ENCODE data around the gene TUBB3. TPM values are rescaled to one million over a fixed set of nuclear protein-coding genes. Genes with fewer than 3 reads are reported as not detected.
A peak's percentile ranks its signal among the peaks of the same experiment; 100 is the strongest.

Gene TUBB3
- total RNA-seq, 4 donors from 2014 or later: 5.3 to 11.8 (median 9.1) TPM

DNA sequence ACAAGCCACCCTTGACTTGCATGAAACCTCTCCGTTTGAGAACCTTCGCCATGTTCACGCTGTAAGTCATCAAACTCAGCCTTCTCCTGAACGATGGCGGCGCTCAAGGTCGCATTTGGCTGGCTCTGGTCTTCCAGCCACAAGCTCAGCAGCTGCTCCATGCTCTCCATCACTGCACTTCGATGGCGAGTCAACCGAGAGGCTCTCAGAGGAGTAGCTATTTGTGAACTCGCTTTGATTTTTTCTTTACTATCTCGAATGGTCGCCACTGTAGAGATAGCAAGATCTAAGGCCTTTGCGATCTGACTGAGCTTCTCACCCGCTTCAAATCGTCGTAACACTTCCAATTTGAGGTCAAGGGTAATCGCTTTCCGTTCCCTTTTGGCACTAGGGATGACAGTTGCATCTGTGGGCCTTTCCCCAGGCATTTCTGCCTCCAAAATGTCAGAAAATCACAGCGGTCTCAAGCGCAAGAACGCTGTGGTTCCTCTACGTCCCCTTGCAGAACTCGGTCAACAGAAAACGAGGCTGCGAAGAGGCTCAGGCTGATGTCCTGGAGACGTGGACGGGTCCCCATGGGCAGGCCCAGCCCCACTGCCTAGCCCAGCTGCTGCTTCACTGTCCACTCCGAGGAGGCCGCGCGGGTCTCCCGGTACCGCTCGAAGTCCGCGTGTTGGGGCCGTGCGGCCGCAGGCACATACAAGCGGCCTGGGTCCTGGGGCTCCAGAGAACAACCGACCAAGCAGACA is 48.5 kb downstream of the TUBB3 start:
- Histone ChIP-seq H3K4me3 (peak overlapping the region; percentile 74 to 76), H3K36me3 (peaks cover 0 to 23% of the 10 kb centered on the region in 2 donors), H3K9me3 (peaks cover 0 to 5% (median 0%) of the 10 kb centered on the region in 3 donors), H3K27me3 (no peaks in the 10 kb centered on the region), H3K4me1 (peaks cover 0 to 43% (median 20%) of the 10 kb centered on the region in 3 donors), H3K27ac (peak overlapping the region; percentile 83 to 98 (median 97))
- TF ChIP-seq EP300 (IDR thresholded peaks at IDR 0.05) (no peak), POLR2A (IDR thresholded peaks at IDR 0.05) (no peak), POLR2AphosphoS5 (IDR thresholded peaks at IDR 0.05) (no peak)
- TF ChIP-seq, protein P1, sequence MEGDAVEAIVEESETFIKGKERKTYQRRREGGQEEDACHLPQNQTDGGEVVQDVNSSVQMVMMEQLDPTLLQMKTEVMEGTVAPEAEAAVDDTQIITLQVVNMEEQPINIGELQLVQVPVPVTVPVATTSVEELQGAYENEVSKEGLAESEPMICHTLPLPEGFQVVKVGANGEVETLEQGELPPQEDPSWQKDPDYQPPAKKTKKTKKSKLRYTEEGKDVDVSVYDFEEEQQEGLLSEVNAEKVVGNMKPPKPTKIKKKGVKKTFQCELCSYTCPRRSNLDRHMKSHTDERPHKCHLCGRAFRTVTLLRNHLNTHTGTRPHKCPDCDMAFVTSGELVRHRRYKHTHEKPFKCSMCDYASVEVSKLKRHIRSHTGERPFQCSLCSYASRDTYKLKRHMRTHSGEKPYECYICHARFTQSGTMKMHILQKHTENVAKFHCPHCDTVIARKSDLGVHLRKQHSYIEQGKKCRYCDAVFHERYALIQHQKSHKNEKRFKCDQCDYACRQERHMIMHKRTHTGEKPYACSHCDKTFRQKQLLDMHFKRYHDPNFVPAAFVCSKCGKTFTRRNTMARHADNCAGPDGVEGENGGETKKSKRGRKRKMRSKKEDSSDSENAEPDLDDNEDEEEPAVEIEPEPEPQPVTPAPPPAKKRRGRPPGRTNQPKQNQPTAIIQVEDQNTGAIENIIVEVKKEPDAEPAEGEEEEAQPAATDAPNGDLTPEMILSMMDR (IDR thresholded peaks at IDR 0.05): no peak
- WGBS, 2 donors (ENCODE audit: low coverage in 1 of 2): 56 to 66% methylated on average over 18 to 19 of the region's 42 CpGs
- peak; percentile 3 for ATAC-seq

DNA sequence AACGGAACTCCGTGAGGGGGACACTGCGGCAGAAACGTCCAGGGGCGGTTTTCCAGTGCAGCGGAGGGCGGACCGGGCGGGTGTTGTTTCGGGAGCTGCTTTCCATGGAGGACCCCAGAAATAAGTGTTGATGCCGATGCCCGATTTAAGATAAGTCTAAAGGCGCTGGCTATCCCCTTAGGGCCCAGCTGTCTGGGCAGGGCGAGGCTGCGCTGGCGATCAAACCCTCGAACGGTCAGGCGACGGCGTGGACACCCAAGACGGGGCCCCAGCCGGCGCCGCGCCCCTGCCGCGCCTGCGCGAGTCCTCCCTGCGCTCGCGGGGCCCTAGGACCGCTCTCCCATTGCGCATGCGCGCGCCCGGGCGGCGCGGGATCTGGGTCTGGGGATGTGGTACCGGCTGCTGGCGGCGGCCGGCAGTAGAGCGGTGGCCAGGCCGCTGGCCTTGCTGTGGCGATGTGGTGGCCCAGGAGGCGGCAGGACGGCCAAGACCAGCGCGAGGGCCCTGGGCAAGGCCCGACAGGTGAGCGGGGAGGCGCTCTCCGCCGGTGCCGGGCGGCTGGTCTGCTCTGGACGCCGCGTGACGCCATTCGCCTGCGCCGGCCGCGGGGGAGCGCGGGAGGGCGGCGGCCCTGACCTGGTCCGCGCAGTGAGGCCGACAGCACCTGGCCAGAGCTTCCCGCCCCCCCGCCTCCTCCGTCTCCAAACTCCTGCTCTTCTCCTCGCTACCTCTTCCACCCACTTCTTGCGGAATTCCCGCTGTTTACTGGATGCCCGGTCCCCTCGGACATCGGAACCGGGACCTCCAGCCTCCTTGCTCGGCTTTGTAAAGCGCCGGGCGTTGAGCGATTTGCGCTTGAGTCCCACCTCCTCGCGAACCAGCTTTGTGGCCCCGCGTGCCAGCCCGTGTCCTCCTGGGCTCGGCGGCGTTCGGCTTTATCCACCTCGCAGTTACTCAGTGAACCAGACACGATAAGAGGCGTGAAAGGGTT is 49.4 kb downstream of the TUBB3 start:
- peak; percentile 79 for TF ChIP-seq POLR2AphosphoS5 (IDR thresholded peaks at IDR 0.05)
- TF ChIP-seq, protein P1 (IDR thresholded peaks at IDR 0.05): peak in 3 of 4 experiments; percentile 8 to 45 (median 35)
- peak; percentile 91 to 92 for TF ChIP-seq POLR2A (IDR thresholded peaks at IDR 0.05)
- no peak for TF ChIP-seq EP300 (IDR thresholded peaks at IDR 0.05)
- 0% methylated on average over 1 to 26 of the region's 104 CpGs for WGBS, 2 donors (ENCODE audit: low coverage in 1 of 2)
- H3K27me3 ChIP-seq: no peaks in the 10 kb centered on the region
- H3K9me3 ChIP-seq: peaks cover 0 to 5% (median 0%) of the 10 kb centered on the region in 3 donors
- peak; percentile 99 for ATAC-seq
- peak overlapping the region; percentile 83 to 98 (median 97) for H3K27ac ChIP-seq
- H3K4me3 ChIP-seq: peak overlapping the region; percentile 74 to 76
- H3K36me3 ChIP-seq: peaks cover 0 to 20% of the 10 kb centered on the region in 2 donors
- peaks cover 0 to 43% (median 20%) of the 10 kb centered on the region in 3 donors for H3K4me1 ChIP-seq

DNA sequence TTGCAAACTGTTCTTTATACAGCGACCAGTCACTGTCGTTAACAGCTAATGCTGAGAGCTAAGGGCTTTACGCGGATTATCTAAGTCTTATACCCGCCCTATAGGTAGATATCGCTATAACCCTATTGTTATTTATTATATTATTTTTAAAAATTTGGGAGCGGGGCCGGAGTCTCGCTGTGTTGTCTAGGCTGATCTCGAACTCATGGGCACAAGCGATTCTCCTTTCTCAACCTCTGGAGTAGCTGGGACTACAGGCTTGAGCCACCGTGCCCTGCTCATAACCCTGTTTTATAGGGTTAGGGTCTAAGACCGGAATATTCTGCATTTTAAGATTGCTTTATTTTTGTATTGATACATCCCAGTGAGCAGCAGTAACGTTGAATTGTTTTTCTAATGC is 50.1 kb downstream of the TUBB3 start:
- H3K4me3 ChIP-seq: peak overlapping the region; percentile 74 to 76
- H3K36me3 ChIP-seq: peaks cover 0 to 20% of the 10 kb centered on the region in 2 donors
- no peaks in the 10 kb centered on the region for H3K27me3 ChIP-seq
- TF ChIP-seq, protein P1 (IDR thresholded peaks at IDR 0.05): no peak
- TF ChIP-seq POLR2AphosphoS5 (IDR thresholded peaks at IDR 0.05) (no peak), EP300 (IDR thresholded peaks at IDR 0.05) (no peak), POLR2A (IDR thresholded peaks at IDR 0.05) (no peak)
- 9 to 12% methylated on average over 14 of the region's 14 CpGs for WGBS, 2 donors (ENCODE audit: low coverage in 1 of 2)
- H3K4me1 ChIP-seq: peaks cover 0 to 43% (median 20%) of the 10 kb centered on the region in 3 donors
- H3K9me3 ChIP-seq: peaks cover 0 to 5% (median 0%) of the 10 kb centered on the region in 3 donors
- H3K27ac ChIP-seq: peak overlapping the region; percentile 83 to 98 (median 97)
- ATAC-seq: no peak

DNA sequence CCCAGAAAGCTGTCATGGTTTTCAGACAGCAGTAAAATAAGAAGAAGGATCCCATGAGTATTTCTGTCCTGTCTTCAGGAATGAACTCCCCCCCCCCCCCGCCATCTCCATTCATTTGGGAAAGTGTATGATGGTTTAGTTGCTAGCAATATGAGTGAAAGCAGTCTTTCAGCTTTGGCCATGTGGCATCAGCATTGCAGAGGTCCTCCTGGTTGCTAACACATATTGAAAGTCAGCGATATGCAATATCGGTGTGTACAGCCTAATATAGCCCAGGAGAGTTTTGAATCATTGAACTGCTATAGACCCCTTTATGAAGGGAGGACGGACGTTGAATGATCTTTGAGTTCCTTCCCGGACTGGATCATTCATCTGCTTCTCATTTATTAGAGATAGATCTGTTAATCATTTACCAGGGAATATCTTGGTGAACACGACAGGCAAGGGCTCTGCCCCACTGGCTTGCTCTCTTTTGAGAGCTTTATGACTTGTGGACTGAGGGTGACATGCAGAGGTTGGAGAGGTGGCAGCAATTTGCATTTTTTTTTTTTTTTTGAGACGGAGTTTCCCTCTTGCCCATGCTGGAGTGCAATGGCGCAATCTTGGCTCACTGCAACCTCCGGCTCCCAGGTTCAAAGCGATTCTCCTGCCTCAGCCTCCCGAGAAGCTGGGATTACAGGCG is 50.7 kb downstream of the TUBB3 start:
- 81 to 89% methylated on average over 6 to 9 of the region's 13 CpGs for WGBS, 2 donors (ENCODE audit: low coverage in 1 of 2)
- Histone ChIP-seq H3K4me1 (peaks cover 0 to 43% (median 20%) of the 10 kb centered on the region in 3 donors), H3K9me3 (peaks cover 0 to 5% (median 0%) of the 10 kb centered on the region in 3 donors), H3K27me3 (no peaks in the 10 kb centered on the region), H3K36me3 (peaks cover 0 to 25% of the 10 kb centered on the region in 2 donors), H3K27ac (no peak overlapping the region), H3K4me3 (peak overlapping the region in 1 of 2 donors; percentile 74)
- no peak for ATAC-seq
- TF ChIP-seq EP300 (IDR thresholded peaks at IDR 0.05) (no peak), POLR2A (IDR thresholded peaks at IDR 0.05) (no peak), POLR2AphosphoS5 (IDR thresholded peaks at IDR 0.05) (no peak)
- TF ChIP-seq, protein P1 (IDR thresholded peaks at IDR 0.05): no peak

Measured in gastroesophageal sphincter (tissue), 4 donors.